Lower leg skin (tissue), 4 donors: ENCODE measurements around the gene SPOCD1. TPM values are rescaled to one million over a fixed set of nuclear protein-coding genes. Genes with fewer than 3 reads are reported as not detected.

Source experiments
- DNase-seq, 2 donors: peaks; one replicate each; pipeline ENCODE4 v3.0.0-alpha.2; 2019; ENCODE audit warnings: low spot score in 2 of 2
- H3K4me3 ChIP-seq: fragments of 200-600 bp; sonication (generic); 2 replicates; pipeline ENCODE4 v1.5.1; 2017; ENCODE audit warnings: mild to moderate bottlenecking, low read depth; ENCODE audit not compliant: poor library complexity, severe bottlenecking
- CTCF ChIP-seq, 3 donors: fragments of 450-650 bp; IDR thresholded peaks; one replicate each; pipeline ENCODE4 v1.5.1; 2016; ENCODE audit warnings: antibody characterized with exemption in 3 of 3, mild to moderate bottlenecking in 3 of 3, moderate library complexity in 2 of 3
- POLR2A ChIP-seq, 2 donors: fragments of 450-650 bp; IDR thresholded peaks; one replicate each; pipeline ENCODE4 v1.6.1; 2016 to 2017; ENCODE audit warnings: antibody characterized with exemption in 2 of 2, mild to moderate bottlenecking in 1 of 2, moderate library complexity in 1 of 2
- WGBS, 2 donors: methylation state at CpG; one replicate each; pipeline ENCODE4 v1.1.5; 2018; 5-methylcytosine and 5-hydroxymethylcytosine counted together
- intact Hi-C: fragments of 100-400 bp; cut with DNase I; formaldehyde crosslinking; loops from one replicate; pipeline ENCODE4 v1.15.0; 2023; ENCODE audit warnings: low total_unique reads
- total RNA-seq, 4 donors: library from RNA; depleted of rRNA; stranded (reverse); fragments of >200 nt; gene quantifications; one replicate each; pipeline ENCODE4 v1.1.0, GENCODE V29; 2016

The SPOCD1 gene
- total RNA-seq, 4 donors from 2014 or later: 0.13 to 0.51 TPM; not detected in 2

- no peak for TF ChIP-seq POLR2A (IDR thresholded peaks at IDR 0.05)
- no peak for TF ChIP-seq CTCF (IDR thresholded peaks at IDR 0.05)
- H3K4me3 ChIP-seq: no peak overlapping the region
- 94 to 97% methylated on average over 15 of the region's 15 CpGs for WGBS, 2 donors
- intact Hi-C loops: no loop called here
- no peak for DNase-seq
Measured at GRCh38 chr1:31754397-31754796, 61.4 kb downstream of the SPOCD1 start.

- intact Hi-C loops: no loop called here
- 43 to 65% methylated on average over 9 of the region's 9 CpGs for WGBS, 2 donors
- TF ChIP-seq CTCF (IDR thresholded peaks at IDR 0.05) (no peak), POLR2A (IDR thresholded peaks at IDR 0.05) (no peak)
- H3K4me3 ChIP-seq: no peak overlapping the region
- no peak for DNase-seq
Measured at GRCh38 chr1:31753707-31754349, 62.0 kb downstream of the SPOCD1 start.

GRCh38 chr1:31752952-31753475 lies 62.8 kb downstream of the SPOCD1 start:
- intact Hi-C loops: no loop called here
- 78 to 87% methylated on average over 12 of the region's 12 CpGs for WGBS, 2 donors
- DNase-seq: no peak
- TF ChIP-seq CTCF (IDR thresholded peaks at IDR 0.05): no peak
- TF ChIP-seq POLR2A (IDR thresholded peaks at IDR 0.05): no peak
- no peak overlapping the region for H3K4me3 ChIP-seq

GRCh38 chr1:31752258-31752657 lies 63.6 kb downstream of the SPOCD1 start:
- DNase-seq: no peak
- TF ChIP-seq POLR2A (IDR thresholded peaks at IDR 0.05) (no peak), CTCF (IDR thresholded peaks at IDR 0.05) (no peak)
- WGBS, 2 donors: 84 to 87% methylated on average over 4 to 5 of the region's 7 CpGs
- no peak overlapping the region for H3K4me3 ChIP-seq
- intact Hi-C loops: no loop called here

- WGBS, 2 donors: 82 to 86% methylated on average over 5 of the region's 5 CpGs
- intact Hi-C loops: no loop called here
Measured at GRCh38 chr1:31751822-31752241, 64.0 kb downstream of the SPOCD1 start.

More at GRCh38 chr1:31751822-31752241, 64.0 kb downstream of the SPOCD1 start:
- TF ChIP-seq CTCF (IDR thresholded peaks at IDR 0.05) (no peak), POLR2A (IDR thresholded peaks at IDR 0.05) (no peak)
- no peak for DNase-seq
- H3K4me3 ChIP-seq: no peak overlapping the region
